IMR-90 (cell line): Measurements from ENCODE around the gene ACHE. TPM values are rescaled to one million over a fixed set of nuclear protein-coding genes. Genes with fewer than 3 reads are reported as not detected.

Experiments
- FOS ChIP-seq: fragments of 150-350 bp; IDR thresholded peaks from 2 replicates; pipeline ENCODE4 v1.6.1; 2016; ENCODE audit warnings: low read depth, low read length
- MAZ ChIP-seq: IDR thresholded peaks from 2 replicates; pipeline ENCODE4 v1.6.1; 2012; ENCODE audit warnings: low read depth, mild to moderate bottlenecking, low read length, improper control_type of control experiment, moderate library complexity, borderline replicate concordance
- RCOR1 ChIP-seq: IDR thresholded peaks from 2 replicates; pipeline ENCODE4 v1.6.1; 2012; ENCODE audit warnings: mild to moderate bottlenecking, low read length, improper control_type of control experiment; ENCODE audit not compliant: insufficient replicate concordance
- polyA plus RNA-seq, 3 experiments: library from polyadenylated mRNA; depleted of rRNA; stranded (reverse); fragments of >200 nt; gene quantifications; 2 replicates each; pipeline ENCODE4 v1.2.3, GENCODE V29; 2012; ENCODE audit warnings: low replicate concordance in 1 of 3
- total RNA-seq: library from RNA; depleted of rRNA; stranded (reverse); fragments of >200 nt; gene quantifications from 2 replicates; pipeline ENCODE4 v1.2.3, GENCODE V29; 2012
- TF ChIP-seq, protein P1 (sequence below): conservative IDR thresholded peaks from 2 replicates; pipeline ENCODE4 v1.5.1; 2012; ENCODE audit warnings: mild to moderate bottlenecking, low read depth, low read length, improper control_type of control experiment
- TF ChIP-seq, protein P2 (sequence below): fragments of 150-350 bp; IDR thresholded peaks from 2 replicates; pipeline ENCODE4 v1.6.1; 2017; ENCODE audit warnings: mild to moderate bottlenecking, antibody characterized with exemption, low read length, low read depth

The ACHE gene
- total and polyA plus RNA-seq, 2 of the 4 experiments (the other 2 are of a cell fraction) = 0.41 TPM; not detected in 1

DNA sequence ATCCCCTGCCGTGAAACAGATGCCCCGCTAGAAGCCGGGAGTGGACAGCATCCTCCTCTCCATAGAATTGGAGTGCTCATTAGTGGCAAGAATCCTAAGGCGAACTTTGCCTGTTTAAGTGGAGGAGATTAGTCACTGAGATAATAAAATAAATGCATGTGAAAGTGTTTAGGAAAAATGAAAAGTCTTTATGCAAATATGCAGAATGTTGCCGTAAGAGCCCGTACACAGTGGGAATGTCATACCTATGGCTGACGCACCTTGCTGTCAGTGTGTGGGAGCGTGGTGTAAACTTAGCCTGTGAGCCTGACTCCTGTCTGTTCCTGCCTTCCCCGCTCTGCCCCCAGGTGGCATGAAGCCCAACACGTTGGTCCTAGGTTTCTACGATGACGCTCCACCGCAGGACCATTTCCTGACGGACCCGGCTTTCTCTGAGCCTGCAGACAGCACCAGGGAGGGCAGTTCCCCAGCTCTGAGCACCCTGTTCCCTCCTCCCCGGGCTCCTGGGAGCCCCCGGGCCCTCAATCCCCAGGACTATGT lies 30.2 kb downstream of the ACHE start (continued):
- TF ChIP-seq, protein P1, sequence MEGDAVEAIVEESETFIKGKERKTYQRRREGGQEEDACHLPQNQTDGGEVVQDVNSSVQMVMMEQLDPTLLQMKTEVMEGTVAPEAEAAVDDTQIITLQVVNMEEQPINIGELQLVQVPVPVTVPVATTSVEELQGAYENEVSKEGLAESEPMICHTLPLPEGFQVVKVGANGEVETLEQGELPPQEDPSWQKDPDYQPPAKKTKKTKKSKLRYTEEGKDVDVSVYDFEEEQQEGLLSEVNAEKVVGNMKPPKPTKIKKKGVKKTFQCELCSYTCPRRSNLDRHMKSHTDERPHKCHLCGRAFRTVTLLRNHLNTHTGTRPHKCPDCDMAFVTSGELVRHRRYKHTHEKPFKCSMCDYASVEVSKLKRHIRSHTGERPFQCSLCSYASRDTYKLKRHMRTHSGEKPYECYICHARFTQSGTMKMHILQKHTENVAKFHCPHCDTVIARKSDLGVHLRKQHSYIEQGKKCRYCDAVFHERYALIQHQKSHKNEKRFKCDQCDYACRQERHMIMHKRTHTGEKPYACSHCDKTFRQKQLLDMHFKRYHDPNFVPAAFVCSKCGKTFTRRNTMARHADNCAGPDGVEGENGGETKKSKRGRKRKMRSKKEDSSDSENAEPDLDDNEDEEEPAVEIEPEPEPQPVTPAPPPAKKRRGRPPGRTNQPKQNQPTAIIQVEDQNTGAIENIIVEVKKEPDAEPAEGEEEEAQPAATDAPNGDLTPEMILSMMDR = no peak
- TF ChIP-seq RCOR1 (no peak), MAZ (no peak), FOS (no peak)
- TF ChIP-seq, protein P2, sequence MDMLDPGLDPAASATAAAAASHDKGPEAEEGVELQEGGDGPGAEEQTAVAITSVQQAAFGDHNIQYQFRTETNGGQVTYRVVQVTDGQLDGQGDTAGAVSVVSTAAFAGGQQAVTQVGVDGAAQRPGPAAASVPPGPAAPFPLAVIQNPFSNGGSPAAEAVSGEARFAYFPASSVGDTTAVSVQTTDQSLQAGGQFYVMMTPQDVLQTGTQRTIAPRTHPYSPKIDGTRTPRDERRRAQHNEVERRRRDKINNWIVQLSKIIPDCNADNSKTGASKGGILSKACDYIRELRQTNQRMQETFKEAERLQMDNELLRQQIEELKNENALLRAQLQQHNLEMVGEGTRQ = no peak
